A673 (cell line): Measurements from ENCODE around the gene ZNF341. TPM values are rescaled to one million over a fixed set of nuclear protein-coding genes. Genes with fewer than 3 reads are reported as not detected.

Source experiments
- BruUV-seq: library from RNA; stranded (reverse); fragments of 400-500 nt; replicated peaks from 2 replicates; lab custom pipeline; 2021; lab: Mats Ljungman, UMichigan
- CTCF ChIA-PET: fragments of 300-600 bp; sonication (Branson Sonifier 250); formaldehyde crosslinking; loops from one replicate; lab custom pipeline; 2022; ENCODE audit warnings: antibody characterized with exemption; lab: Charles Lee
- POLR2A ChIA-PET: fragments of 300-600 bp; sonication (Branson Sonifier 250); formaldehyde crosslinking; loops from one replicate; lab custom pipeline; 2022; ENCODE audit warnings: antibody characterized with exemption; ENCODE audit not compliant: low non-redundant PET; lab: Charles Lee
- DNase-seq: peaks from one replicate; pipeline ENCODE4 v3.0.0-alpha.2; 2015; ENCODE audit warnings: low spot score
- H3K27ac ChIP-seq: fragments of 200-600 bp; sonication (generic); 2 replicates; pipeline ENCODE4 v1.5.1; 2016; ENCODE audit warnings: mixed run types, low read depth, mild to moderate bottlenecking, mixed read lengths, antibody characterized with exemption, low read length; ENCODE audit not compliant: poor library complexity, severe bottlenecking
- H3K27me3 ChIP-seq: fragments of 200-600 bp; sonication (generic); replicated peaks from 2 replicates; pipeline ENCODE4 v1.6.1; 2017; ENCODE audit warnings: mixed run types, low read depth, mild to moderate bottlenecking, mixed read lengths, antibody characterized with exemption, low read length; ENCODE audit not compliant: insufficient read depth, poor library complexity
- H3K36me3 ChIP-seq: fragments of 200-600 bp; sonication (generic); 2 replicates; pipeline ENCODE4 v1.6.1; 2016; ENCODE audit warnings: mixed run types, mild to moderate bottlenecking, mixed read lengths, antibody characterized with exemption, low read length; ENCODE audit not compliant: insufficient read depth, poor library complexity, severe bottlenecking
- H3K4me1 ChIP-seq: fragments of 200-600 bp; sonication (generic); 2 replicates; pipeline ENCODE4 v1.6.1; 2017; ENCODE audit warnings: mixed run types, mild to moderate bottlenecking, mixed read lengths, antibody characterized with exemption, low read length; ENCODE audit not compliant: insufficient read depth, poor library complexity, severe bottlenecking
- H3K4me3 ChIP-seq: fragments of 200-600 bp; sonication (generic); 2 replicates; pipeline ENCODE4 v1.5.1; 2016; ENCODE audit warnings: low read depth, mixed run types, mild to moderate bottlenecking, mixed read lengths, low read length; ENCODE audit not compliant: poor library complexity, severe bottlenecking
- H3K9me3 ChIP-seq: fragments of 200-600 bp; sonication (generic); 2 replicates; pipeline ENCODE4 v1.6.1; 2016; ENCODE audit warnings: mixed run types, low read depth, mild to moderate bottlenecking, mixed read lengths, antibody characterized with exemption, low read length; ENCODE audit not compliant: poor library complexity, severe bottlenecking
- CTCF ChIP-seq: fragments of 300-800, 200-600 bp; sonication (generic); conservative IDR thresholded peaks from 2 replicates; pipeline ENCODE4 v1.5.1; 2017; ENCODE audit warnings: low read depth, mild to moderate bottlenecking, antibody characterized with exemption, low read length, moderate library complexity, mixed read lengths
- EZH2 ChIP-seq: fragments of 200-600 bp; sonication (generic); IDR thresholded peaks from 2 replicates; pipeline ENCODE4 v1.6.1; 2017; ENCODE audit warnings: borderline replicate concordance, low read depth, mild to moderate bottlenecking, mixed read lengths, antibody characterized with exemption, low read length; ENCODE audit not compliant: poor library complexity, severe bottlenecking
- intact Hi-C: fragments of 100-400 bp; cut with micrococcal nuclease; formaldehyde crosslinking; loops from one replicate; pipeline ENCODE4 v1.10.0; 2022; ENCODE audit not compliant: unreplicated experiment
- total RNA-seq: library from RNA; stranded (reverse); gene quantifications from 2 replicates; pipeline ENCODE4 v1.2.3, GENCODE V29; 2021

ZNF341 gene
- total RNA-seq, 1 experiment from 2014 or later: 5.0 TPM

- no peak for TF ChIP-seq CTCF
- no peak for TF ChIP-seq EZH2
- no peak overlapping the region for H3K4me3 ChIP-seq
- intact Hi-C loops: no loop called here
- H3K27me3 ChIP-seq: no peaks in the 10 kb centered on the region
- POLR2A ChIA-PET: no interaction called here
- BruUV-seq: no TSS peak
- no peaks in the 10 kb centered on the region for H3K9me3 ChIP-seq
- peaks cover 17% of the 10 kb centered on the region for H3K4me1 ChIP-seq
- no peaks in the 10 kb centered on the region for H3K36me3 ChIP-seq
- DNase-seq: no peak
- CTCF ChIA-PET: no interaction called here
- no peak overlapping the region for H3K27ac ChIP-seq
These were observed 3.3 kb upstream of the ZNF341 start for GRCh38 chr20:33728463-33728862.

- POLR2A ChIA-PET: no interaction called here
- no peak for DNase-seq
These were observed 2.7 kb upstream of the ZNF341 start for GRCh38 chr20:33729101-33729500.

GRCh38 chr20:33730946-33731692 lies 677 bp upstream of the ZNF341 start:
- no peak for TF ChIP-seq CTCF
- TF ChIP-seq EZH2: no peak
- peak overlapping the region; percentile 52 for H3K27ac ChIP-seq
- BruUV-seq: no TSS peak
- DNase-seq: no peak
- intact Hi-C loops: no loop called here
- POLR2A ChIA-PET: no interaction called here
- peak overlapping the region; percentile 52 for H3K4me3 ChIP-seq
- H3K4me1 ChIP-seq: peaks cover 27% of the 10 kb centered on the region
- CTCF ChIA-PET: interaction anchor here (1.1 kb wide), 1 partner anchor 59 kb away, joined by 3 read pairs; no protein-coding TSS in a partner anchor
- peaks cover 5% of the 10 kb centered on the region for H3K9me3 ChIP-seq
- no peaks in the 10 kb centered on the region for H3K27me3 ChIP-seq
- H3K36me3 ChIP-seq: no peaks in the 10 kb centered on the region

More at GRCh38 chr20:33729101-33729500, 2.7 kb upstream of the ZNF341 start:
- no peaks in the 10 kb centered on the region for H3K27me3 ChIP-seq
- H3K4me3 ChIP-seq: no peak overlapping the region
- no peaks in the 10 kb centered on the region for H3K36me3 ChIP-seq
- intact Hi-C loops: no loop called here
- peaks cover 23% of the 10 kb centered on the region for H3K4me1 ChIP-seq
- no TSS peak for BruUV-seq
- H3K9me3 ChIP-seq: no peaks in the 10 kb centered on the region
- no peak overlapping the region for H3K27ac ChIP-seq
- TF ChIP-seq CTCF (no peak), EZH2 (no peak)
- CTCF ChIA-PET: interaction anchor here (0.6 kb wide), 1 partner anchor 8 kb away, joined by 6 read pairs; no protein-coding TSS in a partner anchor
